Osteocyte (in vitro differentiated cells): ENCODE data around the gene CHEK2. TPM values are rescaled to one million over a fixed set of nuclear protein-coding genes. Genes with fewer than 3 reads are reported as not detected.
A peak's percentile ranks its signal among the peaks of the same experiment; 100 is the strongest.

Experiments used
- DNase-seq: peaks from one replicate; pipeline ENCODE4 v3.0.0; 2021; ENCODE audit warnings: mixed read lengths; ENCODE audit not compliant: unreplicated experiment; ENCODE audit errors: extremely low spot score
- H3K27ac Mint-ChIP-seq: one replicate; pipeline ENCODE4 v1.8.0; 2021; ENCODE audit warnings: mild to moderate bottlenecking, mixed read lengths; ENCODE audit not compliant: unreplicated experiment
- H3K27me3 Mint-ChIP-seq: one replicate; pipeline ENCODE4 v1.8.0; 2021; ENCODE audit warnings: mixed read lengths; ENCODE audit not compliant: unreplicated experiment
- H3K36me3 Mint-ChIP-seq: one replicate; pipeline ENCODE4 v1.8.0; 2021; ENCODE audit warnings: mixed read lengths; ENCODE audit not compliant: unreplicated experiment
- H3K4me1 Mint-ChIP-seq: one replicate; pipeline ENCODE4 v1.8.0; 2021; ENCODE audit warnings: mixed read lengths; ENCODE audit not compliant: unreplicated experiment
- H3K4me3 Mint-ChIP-seq: one replicate; pipeline ENCODE4 v1.8.0; 2021; ENCODE audit warnings: mild to moderate bottlenecking, moderate library complexity, mixed read lengths; ENCODE audit not compliant: unreplicated experiment
- H3K9me3 Mint-ChIP-seq: one replicate; pipeline ENCODE4 v1.8.0; 2021; ENCODE audit warnings: mixed read lengths; ENCODE audit not compliant: unreplicated experiment
- total RNA-seq: library from RNA; stranded (reverse); gene quantifications from 2 replicates; pipeline ENCODE4 v1.2.1, GENCODE V29; 2021
- TF ChIP-seq, protein P1 (sequence below): fragments of 200-600 bp; sonication (generic); IDR thresholded peaks from 2 replicates; pipeline ENCODE4 v1.5.0; 2021; ENCODE audit warnings: antibody characterized with exemption, mild to moderate bottlenecking, moderate library complexity

The CHEK2 gene
- total RNA-seq, 1 donor from 2014 or later: 9.9 TPM

DNA sequence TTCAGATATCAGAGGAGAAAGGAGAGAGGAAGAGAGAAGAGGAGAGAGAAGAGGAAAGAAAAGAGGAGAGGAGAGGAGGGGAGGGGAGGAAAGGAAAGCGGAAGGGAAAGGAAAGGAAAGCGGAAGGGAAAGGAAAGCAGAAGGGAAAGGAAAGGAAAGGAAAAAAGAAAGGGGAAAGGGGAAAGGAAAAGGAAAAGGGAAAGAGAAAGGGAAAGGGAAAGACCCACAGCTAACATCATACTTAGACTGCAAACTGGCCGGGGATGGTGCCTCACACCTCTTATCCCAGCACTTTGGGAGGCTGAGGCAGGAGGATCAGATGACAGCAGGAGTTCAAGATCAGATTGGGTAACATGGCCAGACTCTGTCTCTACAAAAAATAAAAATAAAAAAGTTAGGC, 11.4 kb downstream of the CHEK2 start:
- Mint-ChIP-seq H3K4me1 (peaks cover 14% of the 10 kb centered on the region), H3K27ac (peak overlapping the region; percentile 86), H3K27me3 (no peaks in the 10 kb centered on the region), H3K36me3 (peaks cover 2% of the 10 kb centered on the region), H3K4me3 (no peak overlapping the region), H3K9me3 (no peaks in the 10 kb centered on the region)
- TF ChIP-seq, protein P1, sequence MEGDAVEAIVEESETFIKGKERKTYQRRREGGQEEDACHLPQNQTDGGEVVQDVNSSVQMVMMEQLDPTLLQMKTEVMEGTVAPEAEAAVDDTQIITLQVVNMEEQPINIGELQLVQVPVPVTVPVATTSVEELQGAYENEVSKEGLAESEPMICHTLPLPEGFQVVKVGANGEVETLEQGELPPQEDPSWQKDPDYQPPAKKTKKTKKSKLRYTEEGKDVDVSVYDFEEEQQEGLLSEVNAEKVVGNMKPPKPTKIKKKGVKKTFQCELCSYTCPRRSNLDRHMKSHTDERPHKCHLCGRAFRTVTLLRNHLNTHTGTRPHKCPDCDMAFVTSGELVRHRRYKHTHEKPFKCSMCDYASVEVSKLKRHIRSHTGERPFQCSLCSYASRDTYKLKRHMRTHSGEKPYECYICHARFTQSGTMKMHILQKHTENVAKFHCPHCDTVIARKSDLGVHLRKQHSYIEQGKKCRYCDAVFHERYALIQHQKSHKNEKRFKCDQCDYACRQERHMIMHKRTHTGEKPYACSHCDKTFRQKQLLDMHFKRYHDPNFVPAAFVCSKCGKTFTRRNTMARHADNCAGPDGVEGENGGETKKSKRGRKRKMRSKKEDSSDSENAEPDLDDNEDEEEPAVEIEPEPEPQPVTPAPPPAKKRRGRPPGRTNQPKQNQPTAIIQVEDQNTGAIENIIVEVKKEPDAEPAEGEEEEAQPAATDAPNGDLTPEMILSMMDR: no peak
- no peak for DNase-seq

DNA sequence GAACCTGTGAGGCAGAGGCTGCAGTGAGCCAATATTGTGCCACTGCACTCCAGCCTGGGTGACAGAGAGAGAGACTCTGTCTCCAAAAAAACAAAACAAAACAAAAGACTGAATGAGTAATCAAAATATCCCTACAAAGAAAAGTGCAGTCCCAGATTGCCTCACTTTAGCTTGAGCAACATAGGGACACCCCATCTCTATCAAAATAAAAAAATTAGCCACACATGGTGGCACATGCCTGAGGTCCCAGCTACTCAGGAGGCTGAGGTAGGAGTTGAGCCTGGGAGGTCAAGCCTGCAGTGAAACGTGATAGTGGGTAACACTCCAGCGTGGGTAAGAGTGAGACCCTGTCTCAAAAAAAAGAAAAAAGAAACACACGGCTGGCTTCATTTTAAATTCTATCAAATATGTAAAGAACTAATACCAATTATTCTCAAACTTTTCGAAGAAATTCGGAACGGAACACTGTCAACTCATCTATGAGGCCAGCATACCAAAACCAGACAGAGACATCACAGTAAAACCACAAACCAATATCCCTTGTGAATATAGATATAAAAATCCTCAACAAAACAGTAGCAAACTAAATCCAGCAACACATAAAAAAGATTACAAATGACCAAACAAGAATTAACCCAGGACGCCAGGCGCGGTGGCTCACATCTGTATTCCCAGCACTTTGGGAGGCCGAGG, 12.9 kb downstream of the CHEK2 start:
- H3K27me3 Mint-ChIP-seq: no peaks in the 10 kb centered on the region
- peak overlapping the region; percentile 27 for H3K27ac Mint-ChIP-seq
- H3K36me3 Mint-ChIP-seq: peaks cover 6% of the 10 kb centered on the region
- DNase-seq: no peak
- TF ChIP-seq, protein P1: no peak
- no peaks in the 10 kb centered on the region for H3K9me3 Mint-ChIP-seq
- H3K4me1 Mint-ChIP-seq: peaks cover 14% of the 10 kb centered on the region
- H3K4me3 Mint-ChIP-seq: no peak overlapping the region

DNA sequence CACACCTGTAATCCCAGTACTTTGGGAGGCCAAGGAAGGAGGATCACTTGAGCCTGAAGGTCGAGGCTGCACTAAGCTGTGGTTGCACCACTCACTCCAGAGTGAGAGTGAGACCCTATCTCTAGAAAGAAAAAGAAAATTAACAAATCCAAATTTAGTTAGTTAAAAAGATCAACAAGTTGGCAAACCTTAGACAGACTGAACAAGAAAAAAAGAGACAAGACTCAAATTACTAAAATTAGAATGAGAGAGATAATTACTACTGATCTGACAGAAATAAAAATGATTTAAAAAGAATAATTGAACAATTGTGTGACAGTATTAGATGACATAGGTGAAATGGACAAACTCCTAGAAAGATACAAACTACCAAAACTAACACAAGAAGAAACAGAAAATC, 13.6 kb downstream of the CHEK2 start:
- peaks cover 8% of the 10 kb centered on the region for H3K36me3 Mint-ChIP-seq
- no peaks in the 10 kb centered on the region for H3K27me3 Mint-ChIP-seq
- no peak overlapping the region for H3K27ac Mint-ChIP-seq
- no peaks in the 10 kb centered on the region for H3K9me3 Mint-ChIP-seq
- no peak for DNase-seq
- H3K4me1 Mint-ChIP-seq: peaks cover 14% of the 10 kb centered on the region
- no peak overlapping the region for H3K4me3 Mint-ChIP-seq
- TF ChIP-seq, protein P1: no peak

GRCh38 chr22:28718044-28718443, 23.6 kb downstream of the CHEK2 start:
- DNase-seq: no peak
- no peaks in the 10 kb centered on the region for H3K36me3 Mint-ChIP-seq
- no peak overlapping the region for H3K4me3 Mint-ChIP-seq
- no peaks in the 10 kb centered on the region for H3K9me3 Mint-ChIP-seq
- H3K27me3 Mint-ChIP-seq: no peaks in the 10 kb centered on the region
- TF ChIP-seq, protein P1: no peak
- peaks cover 24% of the 10 kb centered on the region for H3K4me1 Mint-ChIP-seq
- peak overlapping the region; percentile 35 for H3K27ac Mint-ChIP-seq

- H3K4me3 Mint-ChIP-seq: no peak overlapping the region
- no peaks in the 10 kb centered on the region for H3K9me3 Mint-ChIP-seq
- DNase-seq: no peak
- peaks cover 38% of the 10 kb centered on the region for H3K4me1 Mint-ChIP-seq
- H3K27me3 Mint-ChIP-seq: no peaks in the 10 kb centered on the region
- H3K36me3 Mint-ChIP-seq: no peaks in the 10 kb centered on the region
- TF ChIP-seq, protein P1: no peak
- H3K27ac Mint-ChIP-seq: peak overlapping the region; percentile 47
Measured at GRCh38 chr22:28716686-28717085, 24.9 kb downstream of the CHEK2 start.
